Measurements from ENCODE around the gene POLR1C.
"Not testable (repeated sequence)": the region's sequence is repeated elsewhere in the genome, so short reads cannot be mapped to it uniquely, and the experiment has no call there.

Gene POLR1C

DNA sequence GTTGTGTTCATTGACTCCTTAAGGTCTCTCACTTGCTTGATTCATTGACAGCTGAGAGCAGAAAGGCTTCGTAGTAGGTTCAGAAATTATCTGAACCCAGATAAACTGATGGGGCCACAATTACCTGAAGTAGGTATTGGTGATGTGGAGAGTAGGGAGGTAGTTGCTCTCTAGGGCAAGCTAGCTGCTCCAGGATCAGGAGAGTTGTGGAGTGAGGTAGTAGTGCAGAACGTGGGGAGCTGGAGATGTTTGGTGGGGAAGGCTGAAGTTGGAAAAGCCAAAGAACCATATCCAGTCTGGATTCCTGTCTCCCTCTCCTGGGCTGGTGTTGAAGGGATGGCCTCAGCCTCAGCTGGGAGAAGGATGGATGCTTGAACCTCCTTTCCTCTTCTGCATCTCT is 23.7 kb upstream of the POLR1C start:
- DNase-seq, result no peak

DNA sequence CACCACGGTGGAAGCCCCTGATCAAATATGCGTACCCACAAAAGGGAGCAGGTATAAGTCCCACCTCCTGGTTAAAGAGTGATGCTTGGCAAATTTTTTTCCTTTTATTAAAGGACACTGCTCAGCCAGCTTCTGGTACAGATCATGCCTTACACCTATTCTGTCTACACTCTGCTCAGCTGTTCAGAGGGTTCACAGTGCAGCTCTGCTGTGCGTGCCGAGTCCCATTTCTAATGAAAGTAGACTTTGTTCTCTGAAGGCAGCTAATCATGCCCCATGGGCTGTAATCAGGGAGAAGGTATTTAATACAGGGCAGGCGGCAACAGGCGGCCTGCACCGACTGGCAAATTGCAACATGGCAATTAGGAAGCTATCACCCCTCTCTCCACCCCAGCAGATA is 23.1 kb upstream of the POLR1C start:
- DNase-seq, result no peak

DNA sequence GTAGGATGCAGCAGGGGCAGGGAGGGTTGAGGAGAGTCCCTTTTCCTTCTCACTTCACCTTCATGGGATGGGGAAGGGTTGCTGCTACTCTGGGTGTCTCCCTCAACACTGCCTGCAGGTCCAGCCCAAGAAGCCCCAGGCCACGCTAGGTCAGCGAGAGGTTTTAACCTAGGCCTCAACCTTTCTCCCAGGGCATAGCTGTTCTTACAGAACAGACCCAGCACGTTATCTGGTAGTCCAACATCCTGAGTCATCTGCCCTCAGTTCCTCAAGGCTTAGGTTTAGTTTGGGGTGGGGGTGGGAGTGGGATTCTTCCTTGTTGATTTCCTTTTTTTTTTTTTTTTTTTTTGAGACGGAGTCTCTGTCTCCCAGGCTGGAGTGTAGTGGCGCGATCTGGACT is 22.6 kb upstream of the POLR1C start:
- DNase-seq, result no peak

DNA sequence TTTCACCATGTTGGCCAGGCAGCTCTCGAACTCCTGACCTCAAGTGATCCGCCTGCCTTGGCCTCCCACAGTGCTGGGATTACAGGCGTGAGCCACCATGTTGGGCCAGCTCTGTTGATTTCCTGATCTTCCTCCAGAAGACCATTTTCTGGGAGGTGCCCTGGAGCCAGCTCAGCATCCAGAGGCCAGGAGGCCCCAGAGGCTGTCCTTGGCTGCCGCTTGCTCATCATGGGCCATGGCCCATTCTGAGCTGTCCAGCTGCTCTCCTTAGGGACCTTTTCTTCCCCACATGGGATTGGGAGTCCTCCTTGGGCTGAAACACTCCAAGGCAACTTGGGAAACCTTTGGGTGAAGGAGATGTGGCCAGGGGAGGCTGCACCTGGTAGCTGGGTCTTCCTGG is 22.1 kb upstream of the POLR1C start:
- DNase-seq, result no peak

DNA sequence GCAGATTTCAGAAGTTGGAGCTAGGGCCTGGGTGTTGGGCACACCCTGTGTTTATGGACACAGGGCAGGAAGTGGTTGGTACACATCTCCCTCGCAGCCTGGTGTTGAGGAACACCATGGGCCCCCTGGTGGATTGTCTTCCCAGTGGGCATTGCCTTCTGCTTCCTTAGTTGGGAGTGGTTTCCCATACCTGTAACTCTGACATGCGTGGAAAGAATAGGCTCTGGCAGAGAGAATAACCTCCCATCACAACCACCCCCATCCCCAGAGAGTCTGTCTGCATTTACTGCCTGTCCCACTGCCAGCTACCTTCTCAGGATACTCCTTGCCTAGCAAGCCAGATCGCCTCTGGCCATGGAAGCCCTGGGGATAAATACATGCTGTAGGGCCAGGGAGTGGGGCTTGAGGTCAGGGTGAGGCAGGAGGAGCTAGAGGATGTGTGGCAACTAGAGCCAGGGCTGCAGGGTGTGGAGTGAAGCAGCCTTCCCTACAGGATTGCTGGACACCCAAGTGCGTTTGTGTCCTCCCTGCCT is 21.4 kb upstream of the POLR1C start:
- no peak for DNase-seq

DNA sequence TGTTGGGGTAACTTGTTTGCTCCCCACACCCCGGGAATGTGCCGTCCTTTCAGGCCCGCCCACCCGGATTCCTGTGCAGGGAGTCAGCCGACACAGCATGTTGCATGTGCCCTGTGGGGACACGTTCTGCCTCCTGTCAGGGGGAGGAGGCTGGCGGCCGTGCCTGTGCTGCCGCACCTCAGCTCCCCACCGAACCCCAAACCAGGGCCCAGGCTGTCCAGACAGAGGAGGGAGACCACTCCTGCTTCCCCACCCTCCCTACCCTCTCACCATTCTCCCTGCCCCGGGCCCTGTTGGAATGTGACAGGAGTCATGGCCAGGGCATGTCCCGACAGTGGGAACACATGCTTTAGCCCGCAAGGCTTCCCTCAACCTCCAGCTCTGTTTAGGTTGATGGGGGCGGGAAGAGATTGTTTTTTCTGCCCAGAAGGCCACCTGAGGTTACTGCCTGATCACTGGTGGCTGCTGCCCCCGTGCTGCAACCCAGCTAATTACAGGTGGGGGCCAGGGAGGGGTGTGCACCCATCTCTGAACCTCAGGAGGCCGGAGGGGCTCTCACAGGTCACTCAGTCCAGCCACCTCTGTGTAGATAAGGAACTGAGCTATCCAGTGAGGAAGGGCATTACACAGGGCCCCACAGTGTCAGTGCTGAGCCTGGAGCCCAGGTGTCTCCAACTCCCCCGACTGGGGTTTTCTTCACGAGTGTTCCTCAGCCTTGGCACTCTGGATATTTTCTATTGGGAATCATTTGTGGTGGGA is 20.3 kb upstream of the POLR1C start:
- DNase-seq, result no peak

DNA sequence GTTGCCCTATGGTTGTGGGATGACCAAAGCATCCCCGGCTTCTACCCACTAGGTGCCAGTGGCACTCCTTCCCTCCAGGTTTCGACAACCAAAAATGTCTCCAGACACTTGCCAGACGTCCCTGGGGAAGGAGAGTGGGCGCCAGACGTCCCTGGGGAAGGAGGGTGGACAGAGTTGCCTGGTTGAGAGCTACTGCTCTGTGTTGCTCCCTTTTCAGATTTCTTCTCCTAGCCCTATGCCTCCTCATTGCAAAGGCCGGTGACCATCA is 19.8 kb upstream of the POLR1C start:
- DNase-seq, result no peak

DNA sequence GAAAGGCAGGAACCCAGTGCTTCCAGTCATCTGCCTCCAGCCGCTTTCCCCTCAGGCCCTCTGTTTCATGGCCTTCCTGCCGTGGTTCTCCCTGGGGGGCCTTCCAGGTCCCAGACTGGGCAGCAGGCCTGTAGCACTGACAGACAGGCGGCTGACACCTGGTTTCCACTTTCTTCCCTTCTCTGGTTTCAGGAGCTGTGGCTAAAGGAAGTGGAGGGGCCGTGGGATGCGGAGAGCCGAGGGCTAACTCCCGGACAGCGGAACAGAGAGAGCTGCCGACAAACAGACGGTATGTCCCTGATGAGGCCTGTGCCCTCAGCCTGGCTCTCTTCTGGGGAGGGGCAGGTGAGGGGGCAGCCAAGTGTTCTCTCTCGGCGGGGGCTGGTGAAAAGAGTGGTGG is 19.2 kb upstream of the POLR1C start:
- DNase-seq, result no peak

DNA sequence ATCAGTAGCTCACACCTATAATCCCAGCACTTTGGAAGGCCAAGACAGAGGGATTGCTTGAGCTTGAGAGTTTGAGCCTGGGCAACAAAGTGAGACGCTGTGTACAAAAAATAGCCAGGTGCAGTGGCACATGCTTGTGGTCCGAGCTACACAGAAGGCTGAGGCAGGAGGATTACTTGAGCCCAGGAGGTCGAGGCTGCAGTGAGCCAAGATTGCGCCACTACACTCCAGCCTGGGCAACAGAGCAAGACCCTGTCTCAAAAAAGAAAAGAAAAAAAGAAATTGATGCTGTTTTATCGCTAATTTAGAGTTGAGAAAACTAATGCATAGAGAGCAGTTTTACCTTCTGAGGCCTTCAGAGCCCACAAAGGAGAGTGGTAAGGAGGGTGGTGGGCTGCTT is 18.6 kb upstream of the POLR1C start:
- not testable (repeated sequence) for DNase-seq

DNA sequence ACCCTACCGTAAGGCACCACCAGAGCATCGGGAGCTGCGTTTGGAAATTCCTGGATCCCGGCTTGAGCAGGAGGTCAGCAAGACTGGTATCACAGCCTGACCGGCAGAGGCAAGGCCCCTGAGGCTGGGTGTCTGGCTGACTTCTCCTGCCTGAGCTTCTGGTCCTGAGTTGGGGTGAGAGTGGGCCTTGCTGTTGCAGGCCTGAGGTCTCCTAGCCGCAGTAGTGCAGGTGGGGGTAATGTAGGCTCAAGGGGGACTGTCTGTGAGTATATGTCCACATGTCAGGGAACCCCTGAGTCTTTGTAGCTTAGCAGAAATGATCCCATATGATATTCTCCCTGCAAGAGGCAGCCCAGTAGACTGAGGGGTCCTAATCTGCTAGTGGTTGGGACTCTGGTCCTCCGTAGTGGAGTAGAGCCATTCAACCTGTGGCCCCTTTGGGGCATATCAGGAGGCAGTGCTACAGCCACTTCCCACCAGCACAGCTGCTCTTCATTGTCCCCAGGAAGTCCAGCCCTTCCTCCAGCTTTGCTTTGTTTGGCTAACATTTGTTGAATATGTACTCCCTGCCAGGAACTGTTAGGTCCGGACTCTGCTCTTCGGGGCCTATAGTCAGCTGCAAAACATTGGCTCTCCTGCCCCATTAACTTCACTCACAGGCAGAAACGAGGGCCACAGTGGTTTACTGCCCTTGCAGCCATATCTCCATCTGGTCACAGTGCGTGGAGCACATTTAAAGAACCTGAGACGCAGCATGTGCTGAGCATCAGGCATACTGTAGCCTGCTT is 17.7 kb upstream of the POLR1C start:
- DNase-seq, result no peak

DNA sequence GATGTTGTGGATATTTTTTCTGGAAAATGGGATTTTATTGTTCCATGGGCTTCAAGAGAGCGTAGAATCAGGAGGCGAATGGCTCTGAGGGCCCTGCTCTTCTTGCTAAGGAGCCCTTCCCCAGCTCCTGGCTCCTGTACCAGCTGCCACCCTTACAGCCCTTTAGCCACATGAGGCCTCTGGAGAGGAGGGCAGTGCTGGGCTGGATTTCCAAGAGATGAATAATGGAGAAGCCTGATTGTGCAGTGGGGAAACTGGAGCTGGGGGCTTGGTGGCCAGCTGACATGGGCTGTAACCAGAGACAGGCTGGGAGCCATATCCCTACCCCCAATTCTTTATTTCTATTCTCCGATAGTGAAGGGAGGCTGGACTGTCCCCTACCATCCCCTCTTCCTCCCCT is 16.0 kb upstream of the POLR1C start:
- DNase-seq, result no peak

DNA sequence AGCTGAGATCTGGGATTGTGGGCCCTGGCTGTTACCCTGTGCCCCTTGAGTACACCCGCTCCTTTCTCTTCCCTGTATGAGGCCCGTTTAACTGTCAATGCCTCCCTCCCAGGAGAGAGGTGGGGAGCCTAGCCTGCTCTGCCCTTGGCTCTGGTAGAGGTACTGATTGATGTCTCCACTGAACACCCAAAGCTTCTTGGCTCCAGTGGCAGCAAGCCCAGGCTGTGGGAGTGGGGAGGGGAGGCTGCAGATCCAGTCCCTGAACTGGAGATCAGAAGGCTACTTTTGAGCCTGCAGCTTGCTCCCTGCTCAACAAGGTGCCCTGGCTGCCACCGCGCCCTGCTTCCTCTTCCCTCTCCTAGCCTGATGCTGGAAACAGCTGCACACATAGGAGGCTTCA is 14.2 kb upstream of the POLR1C start:
- no peak for DNase-seq

DNA sequence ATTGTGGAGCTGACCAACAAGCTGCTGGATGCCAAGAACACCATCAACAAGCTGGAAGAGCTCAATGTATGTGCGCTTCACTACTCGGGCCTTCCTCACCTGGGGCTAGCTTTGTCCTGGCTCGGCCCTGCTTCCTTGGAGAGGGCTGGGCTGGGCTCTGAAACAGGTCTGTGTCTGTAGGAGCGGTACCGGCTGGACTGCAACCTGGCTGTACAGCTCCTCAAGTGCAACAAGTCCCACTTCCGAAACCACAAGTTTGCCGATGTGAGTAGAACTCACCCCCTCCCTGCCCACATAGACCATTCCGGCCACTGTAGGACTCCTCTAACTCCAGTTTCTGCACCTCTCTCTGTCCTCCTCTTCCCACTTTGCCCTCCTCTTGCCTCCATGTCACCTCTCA is 13.4 kb upstream of the POLR1C start:
- DNase-seq, result no peak

DNA sequence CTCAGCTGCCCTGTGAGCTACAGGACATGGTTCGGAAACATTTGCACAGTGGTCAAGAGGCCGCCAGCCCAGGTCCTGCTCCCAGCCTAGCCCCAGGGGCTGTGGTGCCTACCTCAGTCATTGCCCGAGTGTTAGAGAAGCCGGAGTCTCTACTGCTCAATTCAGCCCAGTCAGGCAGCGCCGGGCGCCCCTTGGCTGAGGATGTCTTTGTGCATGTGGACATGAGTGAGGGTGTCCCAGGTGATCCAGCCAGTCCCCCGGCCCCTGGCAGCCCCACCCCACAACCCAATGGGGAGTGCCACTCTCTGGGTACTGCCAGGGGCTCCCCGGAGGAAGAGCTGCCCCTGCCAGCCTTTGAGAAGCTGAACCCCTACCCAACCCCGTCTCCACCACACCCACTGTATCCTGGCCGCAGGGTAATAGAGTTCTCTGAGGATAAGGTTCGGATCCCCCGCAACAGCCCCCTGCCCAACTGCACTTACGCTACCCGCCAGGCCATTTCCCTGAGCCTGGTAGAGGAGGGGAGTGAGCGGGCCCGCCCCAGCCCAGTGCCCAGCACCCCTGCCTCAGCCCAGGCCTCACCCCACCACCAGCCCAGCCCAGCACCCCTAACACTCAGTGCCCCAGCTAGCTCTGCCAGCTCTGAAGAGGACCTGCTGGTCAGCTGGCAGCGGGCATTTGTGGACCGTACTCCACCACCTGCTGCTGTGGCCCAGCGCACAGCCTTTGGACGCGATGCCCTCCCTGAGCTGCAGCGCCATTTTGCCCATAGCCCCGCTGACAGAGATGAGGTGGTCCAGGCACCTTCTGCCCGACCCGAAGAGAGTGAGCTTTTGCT is 11.9 kb upstream of the POLR1C start:
- no peak for DNase-seq

DNA sequence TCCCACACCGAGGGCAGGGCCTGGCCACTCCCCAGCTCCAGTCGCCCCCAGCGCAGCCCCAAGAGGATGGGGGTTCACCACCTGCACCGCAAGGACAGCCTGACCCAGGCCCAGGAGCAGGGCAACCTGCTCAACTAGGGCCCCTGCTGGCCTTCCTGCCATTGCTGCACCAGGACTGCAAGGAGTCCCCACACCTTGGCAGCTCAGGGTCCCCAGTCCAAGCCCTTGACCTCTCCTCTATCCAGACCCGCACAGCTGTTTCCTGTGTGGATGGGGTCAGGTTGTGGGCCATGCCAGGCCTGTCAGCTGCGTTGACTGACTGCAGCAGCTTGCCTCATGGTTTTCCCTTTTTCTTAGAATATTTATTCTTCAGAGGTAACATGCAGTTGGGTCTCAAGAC is 11.2 kb upstream of the POLR1C start:
- no peak for DNase-seq

DNA sequence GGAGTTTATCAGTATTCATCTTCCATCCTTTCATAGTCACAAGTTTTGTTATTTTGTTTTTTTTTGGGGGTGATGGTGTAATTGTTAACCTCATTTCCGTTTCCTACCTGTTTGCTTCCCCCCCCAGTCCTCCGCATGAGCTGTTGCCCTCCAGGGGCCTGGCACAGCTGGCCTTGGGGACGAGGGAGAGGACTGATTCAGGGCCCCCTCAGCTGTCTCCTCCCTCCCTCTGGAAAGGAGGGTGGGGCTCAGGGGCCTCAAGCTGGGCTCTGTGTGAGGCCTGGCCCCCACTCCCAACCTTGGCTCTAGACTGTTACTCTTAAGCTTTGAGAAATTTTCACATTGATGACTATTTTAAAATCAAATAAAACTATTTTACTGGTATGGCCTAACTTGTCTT is 10.7 kb upstream of the POLR1C start:
- DNase-seq, result no peak

DNA sequence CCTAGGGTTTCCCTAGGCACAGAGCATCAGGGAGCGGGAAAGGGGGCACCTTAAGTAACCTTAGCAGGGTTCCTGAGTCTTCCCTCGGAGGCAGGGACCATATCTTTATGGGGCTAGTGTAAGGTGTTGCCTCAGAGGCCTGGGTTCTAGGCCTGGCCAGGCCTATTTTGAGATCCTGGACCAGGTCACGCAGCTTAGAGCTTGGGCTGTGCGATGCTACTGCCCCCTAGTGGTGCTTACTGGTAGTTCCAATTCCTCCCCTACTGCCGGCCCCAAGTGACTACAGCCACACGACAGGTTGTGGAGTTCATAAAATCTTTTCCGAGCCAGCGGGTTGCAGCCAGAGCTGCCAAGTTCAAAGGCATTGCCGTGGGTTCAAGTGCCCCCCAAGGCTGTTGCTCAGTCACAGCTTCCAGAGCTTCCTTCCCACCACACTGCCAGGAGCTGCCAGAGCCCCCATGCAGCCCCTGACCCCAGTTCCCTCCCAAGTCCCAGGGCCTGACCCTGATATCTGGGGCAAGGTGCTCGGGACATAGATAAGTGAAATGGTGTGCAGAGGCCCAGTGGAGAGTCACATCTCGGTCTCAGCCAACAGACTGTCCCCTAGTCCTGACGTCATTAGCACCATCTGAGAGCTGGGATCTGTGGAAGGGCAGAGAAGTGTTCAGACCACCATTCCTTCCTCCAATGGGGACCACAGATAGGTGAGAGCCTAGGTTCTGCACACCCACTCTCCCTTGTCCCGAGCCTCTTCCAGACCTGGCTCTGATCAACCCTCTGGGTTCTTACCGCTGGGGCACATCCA is 10.0 kb upstream of the POLR1C start:
- peak; percentile 55 for DNase-seq

DNA sequence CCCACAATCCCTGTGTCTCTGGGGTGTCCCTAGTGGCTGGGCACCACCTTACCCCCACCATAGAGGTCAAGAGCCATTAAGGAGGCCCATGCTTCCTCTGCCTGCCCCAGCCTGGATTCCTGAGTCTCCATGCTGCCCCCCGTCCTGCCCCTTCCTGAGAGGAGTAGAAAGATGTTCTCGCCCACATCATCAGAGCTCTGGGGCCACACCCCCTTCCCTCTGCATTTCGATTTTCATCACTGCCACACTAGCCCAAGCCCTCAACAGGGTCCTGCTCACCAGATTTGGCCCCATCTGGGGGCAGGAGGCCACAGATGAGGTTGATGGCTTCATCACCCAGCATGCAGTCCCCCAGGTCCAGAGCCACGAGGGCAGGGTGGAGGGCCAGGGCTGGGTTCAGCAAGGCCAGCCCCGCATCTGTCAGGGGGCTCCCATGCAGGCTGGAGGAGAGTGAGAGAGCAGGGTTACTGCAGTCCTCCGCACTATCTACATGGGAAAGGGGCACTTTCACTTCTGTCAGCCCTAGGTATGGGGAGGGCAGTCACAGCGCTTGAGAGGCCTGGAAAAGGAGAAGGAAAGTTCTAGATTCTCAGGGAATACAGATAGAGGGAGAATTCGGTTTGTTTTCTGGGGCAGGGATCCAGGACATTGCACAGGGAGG is 8.3 kb upstream of the POLR1C start:
- DNase-seq, result no peak

DNA sequence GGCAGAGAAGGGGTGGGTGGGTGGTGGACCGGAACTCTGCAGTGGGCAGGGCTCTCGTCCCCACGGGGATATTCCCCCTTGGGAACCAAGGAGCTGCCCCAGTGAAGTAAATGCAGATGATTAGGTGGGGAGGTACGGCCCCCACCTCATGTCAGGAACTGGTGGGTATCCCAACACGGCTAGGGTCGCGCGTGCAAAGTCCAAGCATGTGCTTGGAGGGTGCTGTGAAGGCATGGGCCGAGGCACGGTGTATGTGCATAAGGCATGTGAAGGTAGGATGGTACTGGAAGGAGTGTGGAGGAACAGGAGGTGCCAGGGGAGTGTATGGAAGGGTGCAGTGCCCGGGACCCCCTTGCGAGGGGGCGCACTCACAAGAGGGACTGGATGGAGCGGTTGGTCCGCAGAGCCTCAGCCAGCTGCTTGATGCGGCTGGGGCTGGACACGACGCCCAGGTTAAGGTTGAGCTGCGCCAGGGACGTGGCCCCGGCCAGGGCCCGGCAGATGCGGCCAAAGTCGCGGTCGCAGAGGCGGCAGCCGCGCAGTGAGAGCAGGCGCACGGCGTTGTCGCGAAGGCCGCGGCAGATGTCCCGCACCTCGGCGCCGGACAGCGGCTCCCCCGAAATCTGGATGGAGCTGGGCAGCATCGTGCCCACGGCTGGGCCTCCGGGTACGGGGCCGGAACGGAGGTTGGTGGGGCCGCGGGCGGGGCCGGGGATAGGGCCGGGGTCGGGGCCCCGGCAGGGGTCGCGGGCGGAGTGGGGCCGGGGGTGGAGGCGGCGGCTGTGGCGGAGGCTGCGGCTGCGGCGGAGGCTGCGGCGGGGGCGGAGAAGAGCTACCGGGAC is 7.5 kb upstream of the POLR1C start:
- DNase-seq, result no peak

DNA sequence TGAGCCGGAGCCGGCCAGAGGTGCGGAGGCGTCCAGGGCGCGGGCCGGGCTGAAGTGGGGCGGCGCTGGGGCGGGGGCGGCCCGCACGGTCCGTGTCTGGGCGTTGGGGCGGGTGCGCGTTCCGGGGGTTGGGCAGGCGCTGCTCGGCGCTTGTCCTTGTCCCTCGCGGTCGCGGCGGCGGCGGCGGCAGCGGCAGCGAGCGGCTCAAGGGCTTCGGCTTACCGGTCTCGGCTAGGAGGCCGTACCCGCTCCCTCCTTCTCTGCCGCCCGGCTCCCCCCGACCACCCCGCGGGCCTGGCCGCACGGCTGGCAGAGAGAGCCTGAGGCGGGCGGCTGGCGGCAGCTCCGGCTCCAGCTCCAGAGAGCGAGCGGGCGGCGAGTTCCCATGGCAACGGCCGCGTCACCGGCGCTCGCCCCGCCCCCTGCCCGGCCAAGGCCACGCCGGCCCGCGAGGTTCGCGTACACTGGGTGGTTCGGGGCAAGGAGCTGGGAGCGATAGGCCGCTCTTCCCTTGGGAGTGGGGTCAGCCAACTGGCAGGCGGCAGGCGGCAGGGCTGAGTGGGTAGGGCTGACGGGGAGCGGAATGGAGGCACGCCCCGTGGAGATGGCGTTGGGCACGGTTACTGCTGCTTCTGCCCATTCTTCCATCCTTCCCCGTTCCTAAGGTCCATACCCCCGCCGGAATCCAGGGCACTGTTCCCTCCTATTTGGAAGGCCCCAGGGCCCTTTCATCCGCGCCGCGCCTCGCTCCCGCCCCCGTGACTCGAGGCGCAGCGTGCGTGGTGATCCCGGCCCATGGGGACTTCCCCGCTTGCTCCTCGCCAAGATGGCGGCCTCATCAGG is 6.7 kb upstream of the POLR1C start, which contains the start of gene LRRC73:
Gene LRRC73 (minus strand): TSS at position 363 of the 843 bp plus-strand sequence. CDS start 561 bp downstream, outside the sequence.
- no peak for DNase-seq
